Esophagus mucosa (tissue), 1 donor: ENCODE measurements around the gene KDM2A. TPM values are rescaled to one million over a fixed set of nuclear protein-coding genes. Genes with fewer than 3 reads are reported as not detected.
"Not testable (repeated sequence)": the region's sequence is repeated elsewhere in the genome, so short reads cannot be mapped to it uniquely, and the experiment has no call there.

Experiments used
- ATAC-seq: fragments of 200-7000 bp; cut with Tn5 transposase; one replicate; pipeline ENCODE4 v1.9.1; 2020
- total RNA-seq: library from RNA; stranded (reverse); gene quantifications from one replicate; pipeline ENCODE4 v1.2.4, GENCODE V29; 2023
- donor health status: DM: yes; HTN: yes; CAD: no.

KDM2A gene
- total RNA-seq, 1 donor from 2014 or later = 67.2 TPM

DNA sequence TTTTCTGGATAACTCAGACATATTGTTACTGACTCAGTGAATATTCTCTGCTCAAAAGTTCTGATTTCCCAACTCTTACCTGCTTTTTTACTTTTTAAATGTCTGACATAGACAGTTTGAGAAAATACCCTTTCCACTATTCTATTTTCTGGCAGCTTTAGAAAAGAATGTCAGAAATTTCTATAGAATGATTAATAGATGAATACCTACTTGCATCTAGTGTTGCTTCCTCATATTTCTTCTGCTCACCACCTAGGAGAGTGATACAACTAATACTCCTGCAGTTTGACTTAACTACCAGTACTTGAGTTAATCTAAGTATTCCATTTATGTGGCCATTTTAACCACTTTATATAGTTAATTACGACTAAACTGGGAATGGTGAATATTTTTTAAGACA, 55.2 kb downstream of the KDM2A start:
- peak; percentile 44 for ATAC-seq

DNA sequence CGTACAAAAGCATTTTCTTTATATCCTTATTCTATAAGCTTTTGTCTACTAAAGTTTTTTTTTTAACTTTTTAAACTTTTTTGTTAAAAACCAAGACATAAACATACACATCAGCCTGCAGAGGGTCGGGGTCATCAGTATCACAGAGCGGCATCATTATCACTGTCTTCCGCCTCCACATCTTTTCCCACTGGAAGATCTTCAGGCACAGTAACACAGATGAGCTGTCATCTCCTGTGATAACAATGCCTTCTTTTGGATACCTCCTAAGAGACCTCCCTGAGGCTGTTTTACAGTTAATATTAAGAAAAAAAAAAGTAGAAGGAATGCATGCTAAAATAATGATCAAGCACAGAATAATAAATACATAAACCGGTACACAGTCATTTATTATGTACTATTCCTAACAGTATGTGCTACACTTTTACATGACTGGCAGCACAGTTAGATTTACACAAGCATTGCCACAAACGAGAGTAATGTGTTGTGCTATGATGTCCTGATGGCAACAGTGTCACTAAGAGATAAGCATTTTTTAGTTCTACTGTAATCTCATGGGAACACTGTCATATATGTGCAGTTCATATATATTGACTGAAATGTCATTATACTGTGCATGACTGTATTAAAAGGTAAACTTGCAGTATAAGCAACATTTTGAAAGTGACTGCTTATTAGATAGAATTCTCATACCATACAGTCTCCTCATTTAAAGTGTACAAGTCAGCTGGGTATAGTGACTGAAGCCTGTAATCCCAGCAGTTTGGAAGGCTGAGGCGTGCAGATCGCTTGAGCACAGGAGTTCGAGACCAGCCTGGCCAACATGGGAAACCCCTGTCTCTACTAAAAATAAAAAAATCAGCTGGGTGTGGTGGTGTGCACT, 58.6 kb downstream of the KDM2A start:
- ATAC-seq = no peak

DNA sequence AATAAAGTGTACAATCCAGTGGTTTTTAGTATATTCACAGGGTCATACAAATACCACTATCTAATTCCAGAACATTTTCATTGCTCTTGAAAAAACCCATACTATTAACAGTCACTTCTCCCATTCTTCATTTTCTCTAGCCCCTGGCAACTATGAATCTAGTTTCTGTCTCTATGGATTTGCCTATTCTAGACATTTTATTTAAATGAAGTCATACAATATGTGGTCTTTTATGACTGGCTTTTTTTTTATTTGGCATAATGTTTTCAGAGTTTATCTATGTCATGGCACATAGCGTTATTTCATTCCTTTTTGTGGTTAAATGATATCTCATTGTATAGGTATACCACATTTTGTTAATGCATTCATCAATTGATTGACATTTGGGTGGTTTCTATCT, 59.4 kb downstream of the KDM2A start:
- ATAC-seq = no peak

DNA sequence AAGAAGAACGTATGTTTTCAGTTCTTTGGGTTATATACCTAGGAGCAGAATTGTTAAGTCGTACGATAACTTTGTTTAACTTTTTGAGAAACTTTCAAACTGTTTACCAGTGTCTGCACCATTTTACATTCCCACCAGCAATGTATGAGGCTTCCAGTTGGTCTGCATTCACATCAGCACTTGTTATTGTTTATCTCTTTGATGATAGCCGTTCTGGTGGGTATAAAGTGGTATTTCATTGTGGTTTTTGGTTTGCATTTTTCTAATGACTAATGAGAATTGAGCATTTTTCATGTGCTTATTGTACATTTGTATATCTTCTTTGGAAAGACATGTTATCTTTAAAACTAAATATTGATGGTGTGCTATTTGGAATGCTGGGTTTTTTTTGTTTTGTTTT, 59.8 kb downstream of the KDM2A start:
- no peak for ATAC-seq

DNA sequence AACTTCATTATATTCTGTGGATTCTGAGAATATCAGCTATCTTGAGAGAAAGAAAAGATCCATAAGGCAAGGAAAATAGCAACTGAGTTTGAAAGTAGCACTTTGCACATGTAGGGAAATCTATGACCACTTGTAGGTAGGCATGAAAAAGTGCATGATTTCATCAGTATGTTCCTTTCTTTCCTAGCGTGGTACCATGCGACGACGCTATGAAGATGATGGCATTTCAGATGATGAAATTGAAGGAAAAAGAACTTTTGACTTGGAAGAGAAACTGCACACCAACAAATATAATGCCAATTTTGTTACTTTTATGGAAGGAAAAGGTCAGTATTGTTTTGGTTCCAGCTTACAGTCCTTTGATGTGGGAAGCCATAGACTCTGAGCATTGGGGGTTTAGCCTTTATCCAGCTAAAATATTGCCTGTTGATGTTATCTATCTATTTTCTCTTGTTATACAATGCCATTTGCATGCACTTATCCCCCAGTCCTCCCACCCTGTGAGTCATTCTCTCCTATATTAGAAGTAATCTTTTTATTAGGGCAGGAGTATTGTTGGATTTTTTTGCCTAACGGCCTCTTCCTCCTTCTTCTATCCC, 60.9 kb downstream of the KDM2A start:
- no peak for ATAC-seq

DNA sequence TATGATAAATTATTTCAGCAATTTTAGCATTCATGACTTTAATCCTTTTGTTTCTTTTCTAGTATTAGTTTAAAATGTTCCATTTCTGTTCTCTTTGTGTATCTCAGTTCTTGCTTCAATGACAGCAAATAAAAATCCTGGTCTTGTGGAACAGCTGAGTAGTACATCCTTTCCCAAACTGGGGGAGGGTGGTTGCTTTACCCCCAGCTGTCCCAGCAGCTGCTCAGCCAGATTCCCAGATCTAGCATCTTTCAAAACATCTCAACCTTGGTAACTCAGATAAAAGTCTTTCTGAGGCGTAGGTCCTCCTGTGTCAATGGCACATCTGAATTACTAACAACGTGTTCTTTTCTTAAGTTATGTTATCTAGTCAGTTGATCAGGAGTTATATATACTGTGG, 75.0 kb downstream of the KDM2A start:
- no peak for ATAC-seq

DNA sequence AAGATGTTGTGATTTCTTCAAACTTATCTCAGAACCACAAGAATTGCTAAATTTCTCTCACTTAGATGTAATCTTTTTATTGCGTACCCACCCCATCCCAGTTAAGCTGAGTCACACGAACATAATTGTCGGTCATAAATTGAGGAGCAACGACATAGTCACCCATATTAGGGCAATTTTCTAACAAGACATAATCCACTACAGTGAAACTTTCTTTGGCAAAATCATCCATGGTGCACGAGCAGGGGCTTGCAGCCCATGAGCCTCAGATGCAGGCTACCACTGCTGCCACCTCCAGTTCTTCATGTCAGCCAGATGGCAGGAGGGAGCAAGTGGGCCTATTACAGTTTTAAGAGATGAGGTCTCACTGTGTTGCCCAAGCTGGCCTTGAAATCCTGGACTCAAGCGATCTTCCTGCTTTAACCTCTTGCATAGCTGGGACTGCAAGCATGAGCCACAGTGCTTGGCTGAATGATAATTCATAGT, 77.0 kb downstream of the KDM2A start:
- ATAC-seq = no peak

DNA sequence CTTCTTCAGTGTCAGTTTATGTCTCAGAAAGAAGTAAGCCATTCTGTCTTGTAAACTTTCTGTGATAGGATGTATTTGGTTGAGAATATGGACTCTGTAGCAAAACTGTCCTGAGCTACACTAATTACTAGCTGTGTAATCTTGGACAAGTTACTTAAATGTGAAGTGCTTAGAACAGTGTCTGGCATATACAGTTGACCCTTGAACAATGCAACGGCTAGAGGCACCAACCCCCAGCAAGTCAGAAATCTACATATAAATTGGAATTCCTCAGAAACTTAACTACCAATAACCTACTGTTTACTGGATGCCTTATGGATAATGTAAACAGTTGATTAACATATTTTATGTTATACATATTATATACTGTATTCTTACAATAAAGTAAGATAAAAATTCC, 78.5 kb downstream of the KDM2A start:
- ATAC-seq = no peak

DNA sequence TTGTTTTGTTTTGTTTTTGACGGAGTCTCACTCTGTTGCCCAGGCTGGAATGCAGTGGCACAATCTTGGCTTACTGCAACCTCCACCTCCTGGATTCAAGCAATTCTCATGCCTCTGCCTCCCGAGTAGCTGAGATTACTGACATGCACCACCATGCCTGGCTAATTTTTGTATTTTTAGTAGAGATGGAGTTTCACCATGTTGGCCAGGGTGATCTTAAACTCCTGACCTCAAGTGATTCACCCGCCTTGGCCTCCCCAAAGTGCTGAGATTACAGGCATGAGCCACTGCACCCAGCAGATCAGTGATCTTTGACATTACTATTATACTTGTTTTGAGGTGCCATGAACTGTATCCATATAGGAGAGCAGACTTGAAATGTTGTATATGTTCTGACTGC, 79.7 kb downstream of the KDM2A start:
- not testable (repeated sequence) for ATAC-seq

DNA sequence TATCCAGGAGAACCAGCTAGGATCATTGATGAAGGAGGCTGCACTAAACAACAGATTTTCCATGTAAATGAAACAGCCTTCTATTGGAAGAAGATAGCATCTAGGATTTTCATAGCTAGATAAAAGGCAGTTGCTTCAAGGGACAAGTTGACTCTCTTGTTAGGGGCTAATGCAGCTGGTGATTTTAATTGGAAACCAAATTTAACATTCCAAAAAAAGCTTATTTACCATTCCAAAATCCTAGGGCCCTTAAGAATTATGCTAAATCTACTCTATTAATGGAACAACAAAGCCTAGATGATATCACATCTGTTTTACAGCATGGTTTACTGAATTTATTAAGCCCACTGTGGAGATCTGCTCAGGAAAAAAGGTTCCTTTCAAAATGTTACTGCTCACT, 80.7 kb downstream of the KDM2A start:
- no peak for ATAC-seq

DNA sequence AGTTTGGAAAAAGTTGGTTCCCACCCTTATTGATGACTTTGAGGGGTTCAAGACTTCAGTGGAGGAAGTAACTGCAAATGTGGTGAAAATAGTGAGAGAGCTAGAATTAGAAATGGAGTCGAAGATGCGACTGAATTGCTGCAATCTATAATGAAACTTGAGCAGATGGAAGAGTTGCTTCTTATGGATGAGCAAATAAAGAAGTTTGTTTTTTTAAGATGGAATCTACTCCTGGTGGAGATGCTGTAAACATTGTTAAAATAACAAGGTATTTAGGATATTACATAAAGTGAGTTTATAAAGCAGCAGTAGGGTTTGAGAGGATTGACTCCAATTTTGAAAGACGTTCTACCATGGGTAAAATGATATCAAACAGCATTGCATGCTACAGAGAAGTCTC, 83.0 kb downstream of the KDM2A start:
- no peak for ATAC-seq

DNA sequence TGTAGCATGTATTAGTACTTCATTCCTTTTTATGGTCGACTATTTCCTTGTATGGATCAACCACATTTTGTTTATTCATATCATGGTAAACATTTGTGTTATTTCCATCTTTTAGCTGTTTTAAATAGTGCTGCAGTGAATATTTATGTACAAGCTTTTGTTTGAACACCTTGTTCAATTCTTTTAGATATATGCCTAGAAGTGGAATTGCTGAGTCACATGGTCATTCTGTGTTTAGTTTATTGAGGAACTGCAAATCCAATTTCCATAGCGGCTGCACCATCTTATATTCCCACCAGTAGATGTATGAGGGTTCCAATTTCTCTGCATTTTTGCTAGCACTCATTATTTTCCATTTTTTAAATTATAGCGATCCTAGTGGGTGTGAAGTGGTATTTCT, 85.8 kb downstream of the KDM2A start:
- ATAC-seq = no peak

DNA sequence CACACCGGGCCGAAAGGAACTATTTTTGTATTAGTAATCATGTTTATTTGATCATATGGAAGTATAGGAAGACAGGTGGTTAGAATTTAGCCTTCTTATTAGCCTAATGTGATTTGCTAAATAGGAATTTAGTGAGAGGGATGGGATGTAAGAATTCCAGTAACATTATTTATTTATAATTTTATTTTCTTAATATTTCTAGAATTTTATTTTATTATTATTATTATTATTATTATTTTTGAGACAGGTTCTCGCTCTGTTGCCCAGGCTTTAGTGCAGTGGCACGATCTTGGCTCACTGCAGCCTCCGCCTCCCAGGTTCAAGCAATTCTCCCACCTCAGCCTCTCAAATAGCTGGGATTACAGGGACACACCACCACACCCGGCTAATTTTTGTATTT, 90.2 kb downstream of the KDM2A start:
- not testable (repeated sequence) for ATAC-seq

DNA sequence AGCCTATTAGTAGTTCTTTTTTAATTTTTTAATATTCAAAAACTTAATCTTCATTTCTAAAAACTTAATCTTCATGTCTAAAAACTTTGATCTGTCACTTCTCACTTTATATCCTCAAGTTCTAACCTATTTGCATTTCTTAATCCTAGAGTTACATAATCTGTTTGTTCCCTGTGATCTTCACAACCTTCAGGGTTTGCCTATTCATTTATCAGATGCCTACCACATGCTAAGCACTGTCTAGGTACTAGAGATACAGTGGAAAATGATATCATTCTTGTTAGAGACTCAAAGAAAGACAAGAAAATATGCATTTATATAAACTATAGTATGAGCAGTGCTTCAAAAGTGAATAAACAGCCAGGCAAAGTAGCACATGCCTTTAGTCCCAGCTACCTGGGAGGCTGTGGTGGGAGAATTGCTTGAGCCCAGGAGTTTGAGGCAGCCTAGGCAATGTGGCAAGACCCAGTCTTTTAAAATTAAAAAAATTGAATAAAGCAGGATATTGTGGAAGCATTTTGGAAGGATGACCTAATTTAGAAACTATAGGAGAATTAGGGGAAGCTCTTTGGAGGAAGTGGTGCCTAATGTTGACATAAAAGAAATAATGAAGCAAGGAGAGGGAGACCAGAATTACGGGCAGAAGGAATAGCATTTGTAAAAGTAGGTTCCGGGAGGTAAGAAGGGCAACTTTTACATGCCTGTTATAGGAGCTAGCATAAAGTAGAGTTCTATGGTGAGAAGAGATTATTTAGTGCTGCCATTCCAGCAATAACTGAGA, 92.8 kb downstream of the KDM2A start:
- no peak for ATAC-seq

DNA sequence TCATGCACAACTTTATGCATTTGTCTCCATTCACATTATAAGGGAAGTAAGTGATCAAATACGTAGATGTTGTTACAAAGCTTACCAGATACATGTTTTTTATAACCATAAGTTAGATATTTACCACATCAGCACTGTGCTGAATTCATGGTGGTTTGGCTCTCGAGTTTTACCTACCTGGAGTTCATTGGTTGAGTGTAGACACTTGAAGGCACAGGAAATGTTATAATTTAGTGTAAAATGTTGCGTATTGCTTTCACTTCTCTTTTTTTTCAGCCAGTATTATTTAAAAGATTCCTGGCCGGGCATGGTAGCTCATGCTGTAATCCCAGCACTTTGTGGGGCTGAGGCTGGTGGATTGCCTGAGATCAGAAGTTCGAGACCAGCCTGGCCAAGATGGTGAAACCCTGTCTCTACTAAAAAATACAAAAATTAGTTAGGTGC, 94.1 kb downstream of the KDM2A start:
- no peak for ATAC-seq

DNA sequence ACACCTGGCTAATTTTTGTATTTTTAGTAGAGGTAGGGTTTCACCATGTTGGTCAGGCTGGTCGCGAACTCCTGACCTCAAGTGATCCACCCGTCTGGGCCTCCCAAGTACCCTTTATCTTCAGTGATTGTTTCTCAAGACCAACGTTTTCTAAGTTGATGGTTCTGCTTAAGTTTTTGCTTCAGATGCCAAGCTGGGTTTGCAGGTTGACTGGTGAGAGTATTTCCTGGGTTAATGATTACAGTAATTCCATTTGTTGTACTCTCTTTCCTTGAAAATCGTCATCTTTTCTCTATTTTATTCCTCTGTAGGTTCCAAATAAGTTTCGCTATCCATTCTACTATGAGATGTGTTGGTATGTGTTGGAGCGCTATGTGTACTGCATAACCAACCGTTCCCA, 108.7 kb downstream of the KDM2A start:
- ATAC-seq = no peak

DNA sequence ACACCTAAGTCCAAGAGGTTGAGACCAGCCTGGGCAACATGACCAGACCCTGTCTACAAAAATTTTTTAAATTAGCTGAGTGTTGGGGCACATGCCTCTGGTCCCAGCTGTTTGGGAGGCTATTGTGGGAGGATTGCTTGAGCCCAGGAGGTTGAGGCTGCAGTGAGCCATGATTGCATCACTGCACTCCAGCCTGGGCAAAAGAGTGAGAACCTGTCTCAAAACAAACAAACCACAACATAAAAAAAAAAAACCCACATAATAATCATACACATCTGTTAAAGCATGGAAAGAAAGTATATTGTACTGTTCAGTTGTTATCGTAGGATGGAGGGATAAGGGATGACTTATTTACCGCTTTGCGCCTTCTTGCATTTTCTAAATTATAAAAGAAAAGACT, 111.3 kb downstream of the KDM2A start:
- ATAC-seq = no peak

DNA sequence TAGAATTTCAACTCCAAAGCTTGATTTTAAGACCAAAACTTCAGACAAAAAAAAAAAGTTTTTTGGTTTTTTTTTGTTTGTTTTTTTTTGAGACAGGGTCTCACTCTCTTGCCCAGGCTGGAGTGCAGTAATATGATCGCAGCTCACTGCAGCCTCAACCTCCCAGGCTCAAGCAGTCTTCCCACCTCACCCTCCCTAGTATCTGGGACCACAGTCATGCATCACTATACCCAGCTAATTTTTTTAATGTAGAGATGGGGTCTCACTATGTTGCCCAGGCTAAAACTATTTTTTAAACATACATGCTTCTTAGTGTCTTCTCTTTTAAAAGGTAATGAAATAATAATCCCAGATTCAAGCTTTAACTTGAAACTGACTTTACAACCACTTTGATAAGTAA, 111.8 kb downstream of the KDM2A start:
- no peak for ATAC-seq

DNA sequence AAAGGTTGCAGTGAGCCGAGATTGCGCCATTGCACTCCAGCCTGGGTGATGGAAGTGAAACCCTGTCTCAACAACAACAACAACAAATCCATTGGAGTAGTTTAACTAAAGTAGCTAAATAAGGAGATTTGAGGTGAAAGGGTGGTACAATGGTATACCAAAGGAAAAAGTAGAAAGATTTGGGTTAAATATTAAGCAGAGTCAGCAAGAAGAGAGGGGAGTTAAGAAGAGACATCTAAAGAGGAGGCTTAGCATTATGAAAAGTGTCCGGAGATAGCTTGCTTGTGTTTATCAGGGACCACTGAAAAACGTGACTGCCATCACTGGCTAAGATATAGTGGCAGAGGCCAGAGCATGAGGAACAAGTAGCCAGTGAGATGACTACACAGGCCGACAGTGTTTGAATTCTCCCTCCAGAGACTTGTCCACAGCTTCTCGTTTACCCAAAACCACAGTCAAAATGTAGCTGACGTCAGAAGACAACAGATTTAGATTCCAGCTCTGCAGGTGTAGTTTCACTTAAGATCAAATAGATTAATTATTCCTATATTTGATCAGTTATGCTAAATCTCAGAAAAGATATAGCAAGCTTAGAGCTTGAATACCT, 114.6 kb downstream of the KDM2A start:
- no peak for ATAC-seq

DNA sequence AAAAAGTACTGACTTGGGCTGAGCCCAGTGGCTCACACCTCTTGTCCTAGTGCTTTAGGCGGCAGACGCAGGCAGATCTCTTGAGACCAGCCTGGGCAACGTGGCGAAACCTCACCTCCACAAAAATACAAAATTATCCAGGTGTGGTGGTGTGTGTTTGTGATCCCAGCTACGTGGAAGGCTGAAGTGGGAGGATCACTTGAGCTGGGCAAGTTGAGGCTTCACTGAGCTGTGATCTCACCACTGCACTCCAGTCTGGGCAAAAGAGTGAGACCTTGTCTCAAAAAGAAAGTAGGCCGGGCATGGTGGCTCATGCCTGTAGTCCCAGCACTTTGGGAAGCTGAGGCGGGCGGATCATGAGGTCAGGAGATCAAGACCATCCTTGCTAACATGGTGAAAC, 115.5 kb downstream of the KDM2A start:
- peak; percentile 55 for ATAC-seq

DNA sequence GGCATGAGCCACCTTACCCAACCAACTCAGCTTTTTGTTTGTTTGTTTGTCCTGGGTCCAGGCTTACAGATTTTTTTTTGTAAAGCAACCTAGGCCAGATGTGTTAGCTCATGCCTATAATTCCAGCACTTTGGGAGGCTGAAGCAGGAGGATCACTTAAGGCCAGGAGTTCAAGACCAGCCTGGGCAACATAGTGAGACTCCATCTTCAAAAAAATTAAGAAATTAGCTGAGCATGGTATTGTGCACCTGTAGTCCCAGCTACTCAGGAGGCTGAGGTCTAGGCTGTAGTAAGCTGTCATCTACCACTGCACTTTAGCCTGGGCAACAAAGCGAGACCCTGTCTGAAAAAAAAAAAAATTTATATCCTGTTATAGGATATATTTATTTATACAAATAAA, 118.5 kb downstream of the KDM2A start:
- no peak for ATAC-seq

DNA sequence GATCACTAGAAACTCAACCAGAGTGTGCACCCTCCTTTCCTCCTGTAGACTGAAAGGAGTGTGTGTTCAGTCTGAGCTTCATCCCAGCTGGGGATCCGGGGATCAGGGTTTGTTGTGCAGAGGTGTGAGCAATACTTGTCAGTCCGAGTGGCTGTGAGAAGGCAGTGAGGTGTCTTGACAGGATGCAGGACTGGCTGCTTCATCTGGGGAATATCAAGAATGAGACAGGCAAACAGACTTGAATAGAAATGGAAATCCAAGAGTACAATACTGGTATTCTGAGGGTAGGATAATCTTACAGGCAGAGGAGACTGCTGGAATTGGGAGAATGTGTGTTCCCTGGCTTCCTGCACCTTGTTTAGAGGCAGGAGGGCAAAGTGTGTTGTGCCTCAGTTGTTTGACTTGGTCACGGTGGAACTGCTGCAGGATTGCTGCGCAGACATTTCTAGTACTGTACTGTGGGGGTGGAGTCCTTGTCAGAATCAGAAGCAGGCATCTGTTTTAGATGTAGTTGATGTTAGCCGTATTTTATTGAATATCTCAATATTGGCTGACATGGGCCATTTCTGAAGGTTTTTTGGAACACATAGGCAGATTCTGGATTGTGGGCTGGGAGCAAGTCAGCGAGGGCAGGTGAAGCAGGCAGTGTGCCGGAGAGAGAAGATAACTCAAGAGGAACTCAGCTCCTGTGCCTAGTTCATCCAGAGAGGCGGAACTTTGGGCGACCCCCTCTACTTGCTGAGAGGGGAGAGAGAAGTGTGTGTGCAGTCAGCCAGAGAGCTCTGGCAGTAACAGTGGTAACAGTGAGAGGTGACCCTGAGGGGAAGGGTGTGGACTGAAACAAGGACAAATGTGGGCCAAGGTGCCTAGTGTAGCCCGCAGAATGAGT, 120.1 kb downstream of the KDM2A start:
- ATAC-seq = peak; percentile 3
